HG02798 (cell line): ENCODE results near the gene NIFK.
"Not testable (repeated sequence)": the region's sequence is repeated elsewhere in the genome, so short reads cannot be mapped to it uniquely, and the experiment has no call there.

ENCODE experiments used
- ATAC-seq: cut with Tn5 transposase; IDR thresholded peaks from one replicate; pipeline ENCODE4 v1.9.1; 2021; ENCODE audit warnings: mild to moderate bottlenecking; ENCODE audit not compliant: unreplicated experiment, poor library complexity

Gene NIFK

GRCh38 chr2:121697108-121697631, 39.5 kb downstream of the NIFK start:
- ATAC-seq: no peak

- ATAC-seq: no peak
Measured at GRCh38 chr2:121696410-121696930, 40.2 kb downstream of the NIFK start.

DNA sequence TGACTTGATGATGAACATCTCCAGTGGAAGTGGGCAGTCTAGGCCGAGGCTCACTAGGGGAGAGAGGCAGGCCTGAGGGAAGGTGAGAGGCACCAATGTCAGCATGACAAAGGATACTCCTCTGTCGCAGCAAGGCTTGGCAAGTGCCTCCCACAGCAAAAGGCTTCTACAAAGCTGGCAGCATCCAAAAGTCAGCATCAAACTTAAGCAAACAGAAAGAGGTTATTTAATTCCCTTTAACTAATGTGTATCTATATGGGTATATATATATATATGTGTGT, 41.6 kb downstream of the NIFK start:
- ATAC-seq: no peak

DNA sequence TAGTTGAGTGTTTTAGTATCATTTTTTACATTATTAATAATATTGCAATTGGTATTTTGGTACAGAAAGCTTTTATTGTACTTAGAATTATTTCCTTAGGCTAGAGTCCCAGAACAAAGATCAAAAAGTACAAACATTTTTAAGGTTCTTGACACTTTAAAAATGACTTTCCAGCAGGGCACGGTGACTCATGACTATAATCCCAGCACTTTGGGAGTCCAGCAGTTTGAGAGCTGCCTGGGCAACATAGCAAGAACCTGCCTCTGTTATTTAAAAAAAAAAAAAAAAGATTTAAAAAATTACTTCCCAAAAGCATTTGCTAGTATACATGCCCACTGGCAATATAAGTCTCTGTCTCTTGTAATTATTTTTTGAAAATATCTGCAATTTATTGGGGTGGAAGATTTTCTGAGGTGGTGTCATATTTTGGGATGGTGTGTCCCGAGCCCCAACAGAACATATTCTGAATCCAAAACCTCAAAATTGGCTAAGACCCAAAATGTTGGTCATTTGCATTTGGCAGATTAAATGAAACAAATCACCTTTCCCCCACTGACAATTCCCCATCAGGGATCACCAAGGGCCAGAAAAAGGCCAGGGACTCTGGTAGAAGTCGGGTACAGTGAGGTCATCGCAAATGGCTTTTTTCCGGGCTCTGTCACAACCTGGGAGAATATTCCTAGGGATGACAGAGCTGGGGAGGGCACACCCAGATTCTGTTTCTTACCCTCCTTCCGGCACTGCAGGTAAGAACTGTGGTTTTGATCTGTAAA, 42.1 kb downstream of the NIFK start:
- no peak for ATAC-seq

DNA sequence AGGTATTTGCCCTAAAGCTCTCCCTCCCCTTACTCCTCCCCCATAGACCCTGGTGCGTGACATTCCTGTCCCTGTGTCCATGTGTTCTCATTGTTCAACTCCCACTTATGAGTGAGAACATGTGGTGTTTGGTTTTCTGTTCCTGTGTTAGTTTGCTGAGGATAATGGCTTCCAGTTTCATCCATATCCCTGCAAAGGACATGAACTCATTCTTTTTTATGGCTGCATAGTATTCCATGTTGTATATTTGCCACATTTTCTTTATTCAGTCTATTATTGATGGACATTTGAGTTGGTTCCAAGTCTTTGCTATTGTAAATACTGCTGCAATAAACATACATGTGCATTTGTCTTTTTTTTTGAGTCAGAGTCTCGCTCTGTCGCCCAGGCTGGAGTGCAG, 46.1 kb downstream of the NIFK start:
- ATAC-seq: not testable (repeated sequence)

DNA sequence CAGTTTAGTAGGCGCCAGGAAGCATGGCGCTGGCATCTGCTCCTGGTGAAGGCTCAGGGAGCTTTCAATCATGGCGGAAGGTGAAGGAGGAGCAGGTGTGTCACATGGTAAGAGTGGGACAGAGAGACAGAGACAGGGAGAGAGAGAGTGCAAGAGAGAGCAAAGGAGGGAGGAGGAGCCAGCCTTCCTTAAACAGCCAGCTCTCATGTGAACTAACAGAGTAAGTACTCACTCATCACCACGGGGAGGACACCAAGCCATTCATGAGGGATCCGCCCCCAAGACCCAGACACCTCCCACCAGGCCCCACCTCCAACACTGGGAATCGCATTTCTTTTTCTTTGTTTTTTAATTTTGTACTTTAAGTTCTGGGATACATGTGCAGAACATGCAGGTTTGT, 46.6 kb downstream of the NIFK start:
- ATAC-seq: no peak

DNA sequence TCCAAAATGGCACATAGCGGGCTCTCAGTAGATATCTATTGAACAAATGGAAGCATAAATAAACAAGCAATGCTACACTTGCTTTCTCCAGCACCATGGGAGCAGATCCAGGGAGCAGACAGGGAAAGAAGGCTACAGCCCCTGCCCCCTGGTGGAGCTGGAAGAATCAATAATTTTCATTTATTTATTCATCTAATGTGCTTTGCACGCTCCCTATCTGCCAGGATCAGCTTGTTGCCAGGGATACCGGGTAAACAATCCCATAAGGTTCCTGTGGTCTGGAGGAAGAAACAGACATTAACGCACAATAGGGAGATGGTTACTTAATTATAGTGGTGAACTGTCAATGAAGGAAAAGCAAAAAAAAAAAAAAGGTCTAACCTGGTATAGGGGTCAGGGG, 47.3 kb downstream of the NIFK start:
- ATAC-seq: no peak

DNA sequence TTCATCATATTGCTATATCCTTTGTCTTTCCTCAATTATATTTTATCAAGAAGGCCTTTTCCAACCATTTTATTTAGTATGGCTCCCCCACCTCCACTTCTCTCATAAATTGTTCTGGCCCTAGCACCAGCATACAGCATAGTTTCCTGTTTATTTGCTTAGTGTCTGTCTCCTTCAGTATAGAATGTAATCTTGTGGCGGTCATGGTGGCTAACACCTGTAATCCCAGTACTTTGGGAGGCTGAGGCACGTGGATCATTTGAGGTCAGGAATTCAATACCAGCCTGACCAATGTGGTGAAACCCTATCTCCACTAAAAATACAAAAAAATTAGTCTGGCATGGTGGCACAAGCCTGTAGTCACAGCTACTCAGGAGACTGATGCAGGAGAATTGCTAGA, 47.9 kb downstream of the NIFK start:
- no peak for ATAC-seq

GRCh38 chr2:121686902-121687301, 49.8 kb downstream of the NIFK start:
- ATAC-seq: no peak

- ATAC-seq: no peak
Measured at GRCh38 chr2:121686218-121686617, 50.5 kb downstream of the NIFK start.

- ATAC-seq: no peak
Measured at GRCh38 chr2:121682396-121683298, 54.0 kb downstream of the NIFK start.

DNA sequence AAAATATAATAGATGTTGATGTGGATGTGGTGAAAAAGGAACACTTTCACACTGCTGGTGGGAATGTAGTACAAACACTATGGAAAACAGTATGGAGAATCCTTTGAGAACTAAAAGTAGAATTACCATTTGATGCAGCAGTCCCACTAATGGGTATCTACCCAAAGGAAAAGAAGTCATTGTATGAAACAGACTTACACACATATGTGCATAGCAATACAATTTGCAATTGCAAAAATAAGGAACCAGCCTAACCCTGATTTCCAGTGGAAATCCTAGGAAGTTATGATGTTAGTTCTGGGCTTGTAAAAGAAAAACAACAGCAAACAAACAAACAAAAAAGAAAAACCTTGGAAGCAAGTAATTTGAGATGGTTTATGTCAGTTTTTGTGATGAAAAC, 58.8 kb downstream of the NIFK start:
- no peak for ATAC-seq
